DOHH2 (cell line): ENCODE results near the gene TRIM14.

ENCODE experiments used
- CTCF ChIP-seq: fragments of 200-600 bp; sonication (generic); IDR thresholded peaks from one replicate; pipeline ENCODE4 v1.5.1; 2014; ENCODE audit warnings: antibody characterized with exemption, mild to moderate bottlenecking, low read depth, low read length; ENCODE audit not compliant: poor library complexity, severe bottlenecking
- EZH2phosphoT487 ChIP-seq: fragments of 200-600 bp; sonication (generic); IDR thresholded peaks from 2 replicates; pipeline ENCODE4 v1.6.1; 2017; ENCODE audit warnings: borderline replicate concordance, mild to moderate bottlenecking, antibody characterized with exemption, low read length, moderate library complexity, mixed read lengths

- TF ChIP-seq CTCF (no peak), EZH2phosphoT487 (no peak)
Observed at GRCh38 chr9:98134702-98135557, 15.9 kb upstream of the TRIM14 start.
